Measurements from ENCODE around the gene FAM98A.

GRCh38 chr2:33619028-33619427, 19.9 kb upstream of the FAM98A start:
- TF ChIP-seq CTCF (IDR thresholded peaks at IDR 0.05; ENCODE audit: insufficient read depth, low read depth, low read length) (no peak), EZH2 (IDR thresholded peaks at IDR 0.05; ENCODE audit: insufficient read depth, low read length) (no peak)
